NCI-H146 (cell line): ENCODE measurements around the gene RPAP3.
A peak's percentile ranks its signal among the peaks of the same experiment; 100 is the strongest.

Experiments
- DNase-seq: peaks from one replicate; lab custom pipeline; 2025; lab: John Stamatoyannopoulos, UW

RPAP3 gene

DNA sequence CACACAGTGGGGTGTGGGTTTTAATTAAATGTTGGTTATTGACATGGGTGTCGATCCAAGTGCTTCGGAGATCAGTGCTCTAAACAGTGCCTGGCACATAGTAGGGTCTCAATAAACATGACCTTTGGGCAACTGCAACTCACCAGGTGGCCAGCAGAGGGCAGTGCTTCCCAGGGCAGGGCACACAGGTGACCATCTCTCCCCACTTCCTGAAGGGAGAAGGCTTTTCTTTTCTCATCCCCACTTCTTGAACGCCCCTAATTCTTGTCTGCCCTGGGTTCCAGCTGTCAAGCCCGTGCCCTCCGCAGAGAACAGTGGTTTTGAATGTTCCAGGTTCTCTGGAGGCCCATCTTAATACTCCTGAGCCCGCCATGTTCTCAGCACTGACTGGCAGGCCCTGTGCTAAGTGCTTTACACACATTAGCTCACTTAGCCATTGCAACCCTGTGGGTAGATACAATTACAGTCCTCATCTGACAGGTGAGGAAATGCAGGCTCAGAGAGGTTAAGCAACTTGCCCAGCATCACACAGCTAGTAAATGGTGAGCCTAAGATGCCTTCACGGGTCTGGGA is 36.5 kb upstream of the RPAP3 start:
- peak; percentile 31 for DNase-seq

DNA sequence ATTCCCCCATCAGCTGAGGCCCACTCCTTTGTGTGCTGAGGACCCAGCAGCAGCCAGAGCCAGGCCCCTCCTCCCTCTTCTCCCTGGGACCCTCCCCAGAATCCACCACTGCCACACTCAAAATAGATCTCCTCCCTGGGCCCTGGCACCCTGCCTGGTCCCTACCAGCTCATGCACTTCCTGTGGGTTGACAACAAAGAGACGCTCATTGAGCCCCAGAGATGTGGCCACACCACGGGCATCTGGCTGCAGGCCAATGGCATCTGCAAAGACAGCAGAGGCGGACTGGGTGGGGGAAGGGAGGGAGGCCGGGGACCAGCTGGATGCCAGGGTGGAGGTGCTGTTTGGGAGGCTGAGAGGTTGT is 35.5 kb upstream of the RPAP3 start:
- peak; percentile 97 for DNase-seq

DNA sequence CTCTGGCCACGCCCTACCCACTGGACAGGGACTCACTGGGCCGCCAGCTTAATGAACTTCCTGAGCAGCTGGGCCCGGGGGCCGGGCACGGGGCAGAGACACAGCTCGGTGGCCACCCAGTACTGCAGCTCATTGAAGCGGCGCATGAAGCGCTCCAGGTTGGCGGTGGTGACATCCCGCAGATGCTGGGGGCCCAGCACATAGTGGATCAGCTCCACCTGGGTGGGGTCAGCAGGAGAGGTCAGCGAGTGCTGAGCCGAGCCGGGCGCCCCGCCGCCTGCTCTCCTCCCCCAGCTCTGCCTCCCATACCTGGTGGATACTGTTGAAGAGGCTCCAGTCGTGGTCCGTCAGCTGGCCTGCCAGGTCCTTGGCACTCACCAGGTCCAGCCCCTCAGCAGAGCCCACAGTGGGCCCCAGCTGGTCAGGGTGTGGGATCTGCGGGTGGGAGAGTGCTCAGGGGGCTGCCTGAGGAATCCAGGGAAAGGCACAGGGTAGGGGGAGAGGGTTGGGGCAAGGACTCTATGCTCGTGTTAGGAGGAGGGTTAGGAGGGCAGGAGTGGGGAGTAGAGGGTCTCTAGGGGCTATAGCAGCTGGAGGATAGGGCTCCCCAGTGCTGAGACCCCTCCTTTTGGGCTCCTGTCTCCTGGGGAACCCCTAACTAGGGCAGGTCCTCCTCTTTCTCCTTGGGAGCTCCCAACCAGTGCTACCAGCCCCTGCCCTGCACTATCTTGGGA is 34.9 kb upstream of the RPAP3 start:
- DNase-seq, result peak; percentile 76

- no peak for DNase-seq
Measured at GRCh38 chr12:47739979-47740378, 34.1 kb upstream of the RPAP3 start.

GRCh38 chr12:47739297-47739696 is 33.5 kb upstream of the RPAP3 start:
- DNase-seq, result no peak

- no peak for DNase-seq
Measured at GRCh38 chr12:47737936-47738594, 32.2 kb upstream of the RPAP3 start.

DNA sequence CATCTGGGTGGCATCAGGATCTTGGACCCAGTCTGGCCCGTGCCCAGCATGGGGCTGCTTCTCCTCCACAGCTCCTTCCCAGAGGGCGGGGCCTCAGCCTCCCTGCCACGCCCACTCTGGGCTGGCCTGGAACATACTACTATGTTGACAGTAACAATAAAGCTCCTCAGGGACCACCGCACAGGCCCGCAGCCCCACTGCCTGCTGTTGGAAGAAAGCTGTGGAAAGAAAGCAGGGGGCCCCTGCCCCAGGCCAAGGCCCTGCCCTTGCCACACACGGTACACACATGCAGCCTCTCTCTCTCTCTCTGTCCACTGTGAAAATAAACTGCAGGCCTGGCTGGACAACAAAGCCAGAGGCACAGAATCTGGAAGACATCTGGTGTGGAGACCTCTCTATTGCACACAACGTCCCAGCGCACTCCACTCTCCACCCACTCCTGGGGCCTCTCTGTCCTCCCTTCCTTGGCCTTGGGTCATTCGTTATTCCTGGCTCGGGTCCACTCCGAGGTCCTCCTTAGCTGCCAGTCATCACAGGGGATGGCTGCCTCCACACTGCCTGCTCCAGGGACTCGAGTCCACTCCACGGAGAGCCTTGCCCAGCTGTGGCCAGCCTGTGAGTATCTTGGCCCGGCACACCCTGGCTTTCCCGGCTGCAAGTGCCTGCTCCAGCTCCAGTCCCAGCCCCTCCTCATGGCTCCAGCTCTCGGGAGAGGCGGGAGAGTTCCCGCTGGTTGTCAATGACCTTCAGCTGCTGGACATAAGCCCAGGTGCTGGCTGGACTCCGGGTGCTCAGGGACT is 31.2 kb upstream of the RPAP3 start:
- no peak for DNase-seq

DNA sequence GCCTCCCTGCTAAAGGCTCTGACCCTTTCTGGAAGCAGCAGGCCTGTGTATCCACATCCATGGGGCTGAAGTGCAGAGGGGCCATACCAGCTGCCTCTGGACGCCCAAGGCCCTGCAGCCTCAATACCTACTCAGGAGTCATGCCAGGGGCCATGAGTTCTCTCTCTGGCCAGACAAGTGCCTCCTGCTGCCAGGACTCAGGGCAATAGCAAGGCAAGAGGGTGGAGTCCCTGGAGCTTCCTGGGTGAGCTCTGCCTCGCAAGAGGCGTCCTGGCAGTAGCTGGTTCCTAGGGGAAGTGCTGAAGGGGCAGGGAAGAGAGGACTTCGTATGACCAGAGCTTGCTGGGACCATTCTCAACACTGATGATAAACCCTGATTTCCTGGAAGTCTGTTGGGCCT is 30.4 kb upstream of the RPAP3 start:
- no peak for DNase-seq

DNA sequence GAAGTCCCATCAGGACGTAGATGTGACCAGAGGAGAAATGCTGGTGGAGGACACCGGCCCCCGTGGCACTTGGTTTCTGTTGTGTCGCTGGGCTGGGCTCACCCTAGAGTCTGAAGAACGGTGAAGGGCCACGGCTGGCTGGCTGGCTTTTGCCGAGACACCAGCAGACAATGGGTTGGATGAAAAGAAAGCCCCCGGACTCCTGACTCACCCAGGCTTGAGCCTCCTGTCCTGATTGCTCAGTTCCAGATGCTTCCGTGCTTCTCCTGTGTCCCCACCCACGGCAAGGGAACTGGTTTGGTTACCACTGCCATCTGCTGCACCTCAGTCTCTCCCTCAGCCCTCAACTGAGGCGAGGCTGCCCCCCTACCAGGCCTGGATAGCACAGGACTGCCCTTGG is 29.8 kb upstream of the RPAP3 start:
- DNase-seq, result no peak

- DNase-seq, result no peak
Measured at GRCh38 chr12:47734725-47735480, 29.1 kb upstream of the RPAP3 start.

GRCh38 chr12:47733142-47733541 is 27.3 kb upstream of the RPAP3 start:
- no peak for DNase-seq

- DNase-seq, result no peak
Measured at GRCh38 chr12:47732504-47732903, 26.7 kb upstream of the RPAP3 start.

DNA sequence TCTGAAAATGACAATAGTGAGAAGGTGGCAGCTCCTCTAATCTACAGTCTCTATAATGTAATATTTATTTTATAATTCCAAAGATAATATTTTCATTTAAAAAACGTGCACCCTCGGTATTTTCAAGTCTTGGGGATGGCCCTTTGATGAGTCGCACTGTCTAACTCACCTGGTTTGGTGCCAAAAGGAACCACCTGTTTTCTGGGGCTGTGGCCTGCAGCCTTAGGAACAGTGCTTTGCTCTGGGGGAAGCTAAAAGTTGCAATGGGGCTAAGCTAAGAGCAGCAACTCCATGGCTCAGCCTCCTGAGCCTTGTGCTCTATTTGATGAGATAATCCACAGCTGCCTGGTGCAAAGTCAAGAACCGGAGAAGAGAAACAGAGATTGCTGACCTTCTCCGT is 25.9 kb upstream of the RPAP3 start:
- no peak for DNase-seq

GRCh38 chr12:47730341-47730744 is 24.5 kb upstream of the RPAP3 start:
- peak; percentile 85 for DNase-seq

DNA sequence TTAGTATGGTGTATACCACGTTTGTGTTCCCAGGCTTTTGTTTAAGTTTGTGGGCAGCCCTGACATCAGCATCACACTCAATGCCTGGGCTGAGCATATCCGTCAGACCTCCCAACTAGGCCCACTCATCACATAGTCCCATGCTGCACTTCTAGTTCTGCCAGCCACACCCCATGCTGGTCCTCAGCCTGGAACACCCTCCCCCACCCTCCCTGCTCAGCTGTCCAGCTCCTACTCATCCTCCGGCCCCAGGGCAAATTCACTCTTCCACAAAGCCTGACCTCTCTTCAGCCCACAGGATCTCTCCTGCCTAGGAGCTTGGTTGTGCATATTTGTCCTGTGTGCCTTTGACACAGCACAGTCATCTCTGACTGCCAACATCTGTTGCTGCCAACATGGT is 23.4 kb upstream of the RPAP3 start:
- DNase-seq, result peak; percentile 49

DNA sequence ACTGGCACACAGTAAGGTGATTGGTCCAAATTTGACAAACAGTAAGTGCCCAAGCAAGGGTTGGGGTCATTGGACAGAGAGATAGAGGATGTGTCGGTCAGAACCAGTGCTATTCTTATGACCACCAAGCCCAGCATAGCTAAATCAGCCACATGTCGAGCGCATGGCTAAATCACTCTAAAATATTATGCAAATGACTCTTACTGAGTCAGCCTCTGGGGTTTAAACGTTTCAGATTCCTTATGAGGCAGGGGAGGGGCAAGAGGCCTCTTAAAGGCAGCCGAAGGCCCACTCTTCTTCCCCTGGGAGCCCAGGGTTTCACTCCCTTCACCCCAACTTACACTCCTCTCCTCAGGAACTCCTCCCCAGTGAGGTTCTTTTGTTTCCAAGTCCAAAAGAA is 20.1 kb upstream of the RPAP3 start:
- no peak for DNase-seq

DNA sequence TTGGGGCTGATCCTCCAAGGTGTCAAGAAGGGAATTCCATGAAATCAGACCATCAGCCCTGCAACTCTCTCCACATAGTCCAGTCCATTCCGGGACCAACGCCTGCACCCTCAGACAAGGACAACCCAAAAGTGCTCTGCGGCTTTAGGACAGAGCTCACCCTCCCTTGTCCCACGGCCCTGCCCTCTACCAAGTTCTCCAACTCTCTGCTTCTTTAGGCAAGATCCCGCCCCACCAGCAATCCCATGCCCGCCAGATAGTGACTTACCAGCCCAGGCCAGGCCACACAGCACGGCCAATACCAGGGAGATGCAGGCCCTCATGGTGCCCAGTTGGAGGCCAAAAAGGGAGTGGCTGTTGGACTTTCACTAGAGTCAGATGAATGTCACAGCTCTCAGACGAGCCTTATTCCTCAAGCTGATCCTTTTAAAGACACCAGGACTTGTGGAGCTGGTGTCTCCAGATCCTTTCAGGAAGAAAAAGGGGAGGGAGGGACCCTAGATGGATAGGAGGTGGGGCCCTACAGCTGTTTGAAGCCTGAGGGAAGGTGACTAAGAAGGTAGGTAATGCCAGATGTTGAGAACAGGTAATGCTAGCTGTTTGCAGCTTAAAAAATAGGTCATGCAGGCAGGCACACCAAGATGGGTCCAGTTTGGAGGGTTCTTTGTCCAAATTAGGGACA is 19.4 kb upstream of the RPAP3 start, which contains the start of gene ENDOU:
Gene ENDOU (minus strand): TSS at position 400 of the 682 bp plus-strand sequence. CDS start 77 bp downstream, at position 323.
- no peak for DNase-seq

DNA sequence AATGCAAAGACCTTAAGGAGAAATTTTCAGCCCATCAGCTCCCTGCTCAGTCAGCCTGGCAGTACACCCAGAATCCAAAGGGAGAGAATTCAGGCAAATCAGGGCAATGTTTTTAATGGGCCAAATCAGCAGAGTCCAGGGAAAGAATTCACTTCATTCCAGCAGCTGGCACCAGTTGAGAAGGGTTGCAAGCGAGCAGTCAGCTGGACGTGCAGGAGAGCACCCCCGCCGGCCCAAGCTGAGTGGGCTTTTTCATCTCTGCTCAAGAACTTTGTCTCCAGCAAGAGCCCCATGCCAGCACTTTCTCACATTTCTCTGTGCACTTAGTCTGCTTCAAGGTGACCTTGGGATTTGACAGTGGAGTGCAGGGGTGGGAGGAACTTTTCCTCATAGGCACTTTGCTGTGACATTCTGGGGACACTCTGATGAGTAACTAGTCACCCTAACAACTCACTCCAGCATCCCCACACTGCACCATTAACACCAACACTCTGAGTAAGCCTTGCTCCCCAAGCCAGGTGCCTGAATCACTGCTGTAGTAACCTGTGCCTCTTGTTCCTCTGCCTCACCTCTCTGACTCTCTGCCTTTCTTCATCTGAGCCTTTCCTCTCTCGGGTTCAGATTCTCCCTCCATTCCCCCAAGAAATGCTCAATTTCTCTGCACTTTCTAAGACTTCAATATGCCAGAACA is 17.3 kb upstream of the RPAP3 start:
- DNase-seq, result no peak

DNA sequence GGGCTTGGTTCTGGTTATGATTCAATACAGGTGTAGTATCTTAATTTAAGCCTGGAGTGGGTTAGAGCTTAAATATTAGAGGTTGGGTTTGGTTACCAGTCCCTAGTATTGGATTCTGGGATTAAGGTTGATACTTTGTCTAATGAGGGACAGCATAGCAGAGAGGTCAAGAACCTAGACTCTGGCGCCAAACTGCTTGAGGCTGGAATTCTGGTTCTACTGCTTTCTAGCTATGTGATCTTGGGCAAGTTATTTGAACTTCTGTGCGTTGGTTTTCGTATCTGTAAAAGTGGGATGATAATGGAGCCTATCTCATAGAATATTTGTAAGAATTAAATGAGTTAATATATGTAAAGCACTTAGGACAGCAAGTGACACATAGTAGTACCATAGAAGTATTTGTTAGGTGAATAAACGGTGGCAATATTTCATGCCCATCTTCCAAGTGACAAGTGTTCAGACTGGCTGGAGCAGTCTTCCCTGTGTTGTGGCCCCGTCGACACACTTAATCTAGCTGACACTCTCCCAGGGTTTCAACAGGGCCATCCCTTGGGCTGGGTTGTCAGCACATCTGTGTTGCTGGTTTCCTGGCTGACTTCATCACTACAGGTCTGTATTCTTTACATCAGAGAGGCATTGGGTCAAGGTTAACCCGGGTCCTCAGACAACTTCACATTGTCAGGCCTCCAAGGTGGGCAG is 16.5 kb upstream of the RPAP3 start:
- no peak for DNase-seq

DNA sequence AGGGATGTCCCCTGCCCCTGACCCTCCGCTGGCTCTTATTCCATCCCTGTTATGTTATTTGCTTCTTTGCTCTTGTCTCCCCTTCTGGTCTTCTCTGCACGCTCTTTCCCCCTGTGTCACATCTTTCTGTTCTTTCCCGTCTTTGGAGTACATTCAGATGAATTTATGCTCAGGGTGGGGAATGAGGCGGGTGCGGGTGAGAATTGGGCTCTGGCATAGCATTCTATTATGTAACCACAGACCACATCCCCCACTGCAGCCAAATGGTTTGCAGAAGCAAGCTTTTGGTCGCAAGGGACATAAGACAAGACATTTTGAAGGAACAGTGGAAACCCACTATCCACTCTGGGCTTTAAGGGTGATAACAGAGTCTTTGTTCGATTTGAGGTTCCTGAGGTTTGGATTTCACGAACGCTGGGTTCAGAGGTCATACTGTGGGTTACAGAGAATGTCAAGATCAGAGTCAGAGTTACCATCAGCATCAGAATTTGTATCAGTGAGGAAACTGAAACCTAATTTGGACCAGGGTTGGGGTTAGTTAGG is 15.7 kb upstream of the RPAP3 start:
- no peak for DNase-seq
